Upper lobe of left lung (tissue), 4 donors: ENCODE measurements around the gene PTPRN2.

Experiments used
- POLR2A ChIP-seq, 4 donors: fragments of 450-650 bp; IDR thresholded peaks; one replicate each; pipeline ENCODE4 v1.5.1; 2016 to 2017; ENCODE audit warnings: antibody characterized with exemption in 4 of 4, mild to moderate bottlenecking in 2 of 4
- POLR2AphosphoS5 ChIP-seq, 2 donors: sonication (generic); formaldehyde crosslinking; IDR thresholded peaks; one replicate each; pipeline ENCODE4 v1.5.1; 2017; ENCODE audit warnings: antibody characterized with exemption in 2 of 2
- TF ChIP-seq, protein P1 (sequence below), 6 experiments: fragments of 450-650 bp in 4 of 6; fragments of 200-600 bp in 2 of 6; sonication (generic) in 2 of 6; IDR thresholded peaks; one replicate each; pipeline ENCODE4 v1.5.1; 2016 to 2019; ENCODE audit warnings: antibody characterized with exemption in 6 of 6

GRCh38 chr7:158458096-158458495 is 129.5 kb downstream of the PTPRN2 start:
- TF ChIP-seq, protein P1, sequence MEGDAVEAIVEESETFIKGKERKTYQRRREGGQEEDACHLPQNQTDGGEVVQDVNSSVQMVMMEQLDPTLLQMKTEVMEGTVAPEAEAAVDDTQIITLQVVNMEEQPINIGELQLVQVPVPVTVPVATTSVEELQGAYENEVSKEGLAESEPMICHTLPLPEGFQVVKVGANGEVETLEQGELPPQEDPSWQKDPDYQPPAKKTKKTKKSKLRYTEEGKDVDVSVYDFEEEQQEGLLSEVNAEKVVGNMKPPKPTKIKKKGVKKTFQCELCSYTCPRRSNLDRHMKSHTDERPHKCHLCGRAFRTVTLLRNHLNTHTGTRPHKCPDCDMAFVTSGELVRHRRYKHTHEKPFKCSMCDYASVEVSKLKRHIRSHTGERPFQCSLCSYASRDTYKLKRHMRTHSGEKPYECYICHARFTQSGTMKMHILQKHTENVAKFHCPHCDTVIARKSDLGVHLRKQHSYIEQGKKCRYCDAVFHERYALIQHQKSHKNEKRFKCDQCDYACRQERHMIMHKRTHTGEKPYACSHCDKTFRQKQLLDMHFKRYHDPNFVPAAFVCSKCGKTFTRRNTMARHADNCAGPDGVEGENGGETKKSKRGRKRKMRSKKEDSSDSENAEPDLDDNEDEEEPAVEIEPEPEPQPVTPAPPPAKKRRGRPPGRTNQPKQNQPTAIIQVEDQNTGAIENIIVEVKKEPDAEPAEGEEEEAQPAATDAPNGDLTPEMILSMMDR (IDR thresholded peaks at IDR 0.05) = no peak
- TF ChIP-seq POLR2A (IDR thresholded peaks at IDR 0.05) = no peak
- TF ChIP-seq POLR2AphosphoS5 (IDR thresholded peaks at IDR 0.05) = no peak
